Endodermal cell (in vitro differentiated cells): ENCODE measurements around the gene KDM2B. TPM values are rescaled to one million over a fixed set of nuclear protein-coding genes. Genes with fewer than 3 reads are reported as not detected.

Source experiments
- DNase-seq: peaks from one replicate; pipeline ENCODE4 v3.0.0-alpha.2; 2017
- H3K27ac ChIP-seq: 2 replicates; pipeline ENCODE4 v1.5.1; 2013; ENCODE audit warnings: mild to moderate bottlenecking, low read depth, low read length, moderate library complexity
- H3K27me3 ChIP-seq: 2 replicates; pipeline ENCODE4 v1.6.1; 2013; ENCODE audit warnings: mild to moderate bottlenecking, low read length, moderate library complexity; ENCODE audit not compliant: insufficient read depth, control insufficient read depth, poor library complexity, severe bottlenecking
- H3K36me3 ChIP-seq: 2 replicates; pipeline ENCODE4 v1.7.0; 2013; ENCODE audit warnings: mild to moderate bottlenecking, low read length, moderate library complexity; ENCODE audit not compliant: control insufficient read depth, insufficient read depth
- H3K4me1 ChIP-seq: one replicate; pipeline ENCODE4 v1.7.0; 2013; ENCODE audit warnings: low read length; ENCODE audit not compliant: control insufficient read depth, insufficient read depth
- H3K4me3 ChIP-seq: 2 replicates; pipeline ENCODE4 v1.5.1; 2013; ENCODE audit warnings: mild to moderate bottlenecking, low read length, moderate library complexity
- H3K9ac ChIP-seq: 2 replicates; pipeline ENCODE4 v1.6.1; 2013; ENCODE audit warnings: mild to moderate bottlenecking, low read length, moderate library complexity; ENCODE audit not compliant: poor library complexity, severe bottlenecking; ENCODE audit errors: extremely low read depth
- H3K9me3 ChIP-seq: 2 replicates; pipeline ENCODE4 v1.6.1; 2013; ENCODE audit warnings: mild to moderate bottlenecking, low read length, moderate library complexity; ENCODE audit not compliant: control insufficient read depth
- H3K27ac Mint-ChIP-seq: 2 replicates; pipeline ENCODE4 v1.8.0; 2020; ENCODE audit warnings: mixed read lengths
- H3K27me3 Mint-ChIP-seq: 2 replicates; pipeline ENCODE4 v1.8.0; 2021; ENCODE audit warnings: mild to moderate bottlenecking, mixed read lengths; ENCODE audit not compliant: insufficient read depth
- H3K36me3 Mint-ChIP-seq: 2 replicates; pipeline ENCODE4 v1.8.0; 2020; ENCODE audit warnings: low read depth, mixed read lengths
- H3K4me1 Mint-ChIP-seq: 2 replicates; pipeline ENCODE4 v1.8.0; 2020; ENCODE audit warnings: mixed read lengths
- H3K4me3 Mint-ChIP-seq: 2 replicates; pipeline ENCODE4 v1.8.0; 2020; ENCODE audit warnings: mild to moderate bottlenecking, moderate library complexity, mixed read lengths
- H3K9me3 Mint-ChIP-seq: 2 replicates; pipeline ENCODE4 v1.8.0; 2020; ENCODE audit warnings: mild to moderate bottlenecking, mixed read lengths
- WGBS, 2 experiments: methylation state at CpG; one replicate each; pipeline versions ENCODE4 v1.1.5 to v1.1.7; 2013; ENCODE audit warnings: missing lambda C conversion rate in 2 of 2, mixed read lengths in 1 of 2; ENCODE audit not compliant: insufficient coverage in 1 of 2, insufficient read length in 1 of 2; 5-methylcytosine and 5-hydroxymethylcytosine counted together
- total RNA-seq, 2 donors: library from RNA; stranded (reverse); fragmentation: NEBNext Ultra II Directional in 1 of 2; extraction: Animal tissue kit (Norgen Biotek cat#: 25700) in 1 of 2; gene quantifications; 2 replicates in 1 of 2; 3 replicates in 1 of 2; pipeline ENCODE4 v1.2.1, GENCODE V29; 2021
- TF ChIP-seq, protein P1 (sequence below): fragments of 200-600 bp; sonication (generic); conservative IDR thresholded peaks from 2 replicates; pipeline ENCODE4 v1.5.0; 2021; ENCODE audit warnings: antibody characterized with exemption, mild to moderate bottlenecking

The KDM2B gene
- total RNA-seq, 2 donors from 2014 or later, result 103 to 125 TPM

- Histone ChIP-seq H3K4me1 (no peaks in the 10 kb centered on the region), H3K27me3 (no peaks in the 10 kb centered on the region), H3K4me3 (no peak overlapping the region), H3K27ac (no peak overlapping the region), H3K9me3 (peaks cover 9% of the 10 kb centered on the region), H3K36me3 (peaks cover 68% of the 10 kb centered on the region), H3K9ac (no peak overlapping the region)
- Mint-ChIP-seq H3K36me3 (peaks cover 66% of the 10 kb centered on the region), H3K27me3 (no peaks in the 10 kb centered on the region), H3K4me1 (peaks cover 2% of the 10 kb centered on the region), H3K9me3 (peaks cover 10% of the 10 kb centered on the region), H3K4me3 (no peak overlapping the region), H3K27ac (no peak overlapping the region)
- TF ChIP-seq, protein P1, sequence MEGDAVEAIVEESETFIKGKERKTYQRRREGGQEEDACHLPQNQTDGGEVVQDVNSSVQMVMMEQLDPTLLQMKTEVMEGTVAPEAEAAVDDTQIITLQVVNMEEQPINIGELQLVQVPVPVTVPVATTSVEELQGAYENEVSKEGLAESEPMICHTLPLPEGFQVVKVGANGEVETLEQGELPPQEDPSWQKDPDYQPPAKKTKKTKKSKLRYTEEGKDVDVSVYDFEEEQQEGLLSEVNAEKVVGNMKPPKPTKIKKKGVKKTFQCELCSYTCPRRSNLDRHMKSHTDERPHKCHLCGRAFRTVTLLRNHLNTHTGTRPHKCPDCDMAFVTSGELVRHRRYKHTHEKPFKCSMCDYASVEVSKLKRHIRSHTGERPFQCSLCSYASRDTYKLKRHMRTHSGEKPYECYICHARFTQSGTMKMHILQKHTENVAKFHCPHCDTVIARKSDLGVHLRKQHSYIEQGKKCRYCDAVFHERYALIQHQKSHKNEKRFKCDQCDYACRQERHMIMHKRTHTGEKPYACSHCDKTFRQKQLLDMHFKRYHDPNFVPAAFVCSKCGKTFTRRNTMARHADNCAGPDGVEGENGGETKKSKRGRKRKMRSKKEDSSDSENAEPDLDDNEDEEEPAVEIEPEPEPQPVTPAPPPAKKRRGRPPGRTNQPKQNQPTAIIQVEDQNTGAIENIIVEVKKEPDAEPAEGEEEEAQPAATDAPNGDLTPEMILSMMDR, result no peak
- WGBS, 2 experiments, result 94 to 96% methylated on average over 10 to 15 of the region's 15 CpGs
- no peak for DNase-seq
Measured at GRCh38 chr12:121440768-121441167, 140.1 kb downstream of the KDM2B start.

DNA sequence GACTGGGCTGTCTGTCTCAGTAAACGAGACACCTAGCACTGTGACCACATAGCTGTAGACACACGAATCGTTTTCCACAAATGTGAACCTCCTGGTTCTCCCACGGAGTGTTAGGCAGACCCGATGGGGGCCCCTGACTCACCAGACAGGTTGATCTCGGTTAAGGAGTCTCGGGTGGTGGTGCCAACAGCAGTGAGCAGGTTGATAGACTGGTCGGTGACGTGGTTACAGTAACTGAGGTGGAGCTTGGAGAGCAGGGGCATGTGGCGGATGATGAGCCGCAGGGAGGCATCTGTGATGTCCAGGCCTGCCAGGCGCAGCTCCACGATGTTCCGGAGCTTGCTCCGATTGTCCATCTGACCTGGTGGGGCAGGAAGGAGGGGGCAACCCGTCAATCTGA, 141.1 kb downstream of the KDM2B start:
- no peaks in the 10 kb centered on the region for H3K27me3 Mint-ChIP-seq
- Histone ChIP-seq H3K36me3 (peaks cover 75% of the 10 kb centered on the region), H3K9me3 (peaks cover 9% of the 10 kb centered on the region), H3K9ac (no peak overlapping the region), H3K4me3 (no peak overlapping the region), H3K27ac (no peak overlapping the region), H3K27me3 (no peaks in the 10 kb centered on the region), H3K4me1 (no peaks in the 10 kb centered on the region)
- DNase-seq, result no peak
- no peak overlapping the region for H3K4me3 Mint-ChIP-seq
- TF ChIP-seq, protein P1, result no peak
- no peak overlapping the region for H3K27ac Mint-ChIP-seq
- WGBS, 2 experiments, result 97% methylated on average over 14 to 16 of the region's 16 CpGs
- H3K9me3 Mint-ChIP-seq, result peaks cover 12% of the 10 kb centered on the region
- H3K4me1 Mint-ChIP-seq, result peaks cover 2% of the 10 kb centered on the region
- peaks cover 76% of the 10 kb centered on the region for H3K36me3 Mint-ChIP-seq

GRCh38 chr12:121438905-121439304, 141.9 kb downstream of the KDM2B start:
- H3K4me3 ChIP-seq, result no peak overlapping the region
- DNase-seq, result no peak
- no peak overlapping the region for H3K27ac ChIP-seq
- H3K27me3 ChIP-seq, result no peaks in the 10 kb centered on the region
- H3K36me3 Mint-ChIP-seq, result peaks cover 81% of the 10 kb centered on the region
- no peak overlapping the region for H3K4me3 Mint-ChIP-seq
- WGBS, 2 experiments, result 91% methylated on average over 9 to 12 of the region's 12 CpGs
- H3K4me1 ChIP-seq, result no peaks in the 10 kb centered on the region
- H3K9me3 Mint-ChIP-seq, result peaks cover 12% of the 10 kb centered on the region
- peaks cover 2% of the 10 kb centered on the region for H3K4me1 Mint-ChIP-seq
- TF ChIP-seq, protein P1, result no peak
- H3K9me3 ChIP-seq, result peaks cover 9% of the 10 kb centered on the region
- H3K27me3 Mint-ChIP-seq, result no peaks in the 10 kb centered on the region
- H3K36me3 ChIP-seq, result peaks cover 83% of the 10 kb centered on the region
- H3K9ac ChIP-seq, result no peak overlapping the region
- no peak overlapping the region for H3K27ac Mint-ChIP-seq
